NCI-H69 (cell line): ENCODE results near the gene CCN6.
"Not testable (repeated sequence)": the region's sequence is repeated elsewhere in the genome, so short reads cannot be mapped to it uniquely, and the experiment has no call there.

Source experiments
- DNase-seq: peaks from one replicate; lab custom pipeline; 2025; lab: John Stamatoyannopoulos, UW

Gene CCN6

GRCh38 chr6:112051251-112051740 is 2.6 kb upstream of the CCN6 start:
- DNase-seq = not testable (repeated sequence)

GRCh38 chr6:112054555-112055190 is 769 bp downstream of the CCN6 start:
- no peak for DNase-seq

DNA sequence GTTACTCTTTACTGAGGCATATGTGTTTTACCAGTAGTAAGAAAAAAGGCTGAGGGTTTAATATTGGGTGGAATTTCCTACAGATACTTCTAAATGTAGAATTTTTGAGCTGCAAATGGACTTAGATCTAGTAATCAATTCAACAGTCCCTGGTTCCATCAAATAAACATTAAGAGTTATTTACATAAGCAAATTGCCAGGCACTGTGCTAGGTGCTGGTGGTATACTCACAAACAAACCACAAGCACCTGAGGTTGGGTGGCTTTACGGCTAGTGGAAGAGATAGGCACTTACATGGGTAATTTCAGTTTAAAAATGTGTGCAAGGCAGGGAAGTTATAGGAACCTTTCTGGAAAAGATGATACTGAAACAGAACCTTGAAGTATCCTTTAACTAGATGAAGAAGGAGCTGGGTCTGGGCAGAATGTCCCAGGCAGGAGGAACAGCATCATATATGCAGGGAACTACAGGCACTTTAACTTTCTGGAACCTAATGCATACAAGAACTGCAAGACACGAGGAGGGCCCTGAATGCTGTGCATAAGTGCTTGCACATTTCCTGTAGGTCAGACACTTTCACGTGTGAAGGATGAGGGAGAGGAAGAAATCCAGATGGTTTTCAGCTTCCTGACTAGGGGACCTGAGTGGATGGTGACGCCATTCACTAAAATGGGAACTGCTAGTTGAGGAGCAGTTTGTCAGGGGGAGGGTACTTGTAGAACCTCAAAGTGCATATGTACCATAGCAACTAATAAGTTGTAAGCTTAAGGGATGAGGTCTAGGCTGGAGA is 4.5 kb downstream of the CCN6 start:
- DNase-seq = no peak

- DNase-seq = no peak
Observed at GRCh38 chr6:112061605-112062004, 7.7 kb downstream of the CCN6 start.

- DNase-seq = no peak
Observed at GRCh38 chr6:112062966-112063365, 9.1 kb downstream of the CCN6 start.

GRCh38 chr6:112065426-112065986 is 11.6 kb downstream of the CCN6 start:
- no peak for DNase-seq

GRCh38 chr6:112066606-112067005 is 12.7 kb downstream of the CCN6 start:
- DNase-seq = no peak

DNA sequence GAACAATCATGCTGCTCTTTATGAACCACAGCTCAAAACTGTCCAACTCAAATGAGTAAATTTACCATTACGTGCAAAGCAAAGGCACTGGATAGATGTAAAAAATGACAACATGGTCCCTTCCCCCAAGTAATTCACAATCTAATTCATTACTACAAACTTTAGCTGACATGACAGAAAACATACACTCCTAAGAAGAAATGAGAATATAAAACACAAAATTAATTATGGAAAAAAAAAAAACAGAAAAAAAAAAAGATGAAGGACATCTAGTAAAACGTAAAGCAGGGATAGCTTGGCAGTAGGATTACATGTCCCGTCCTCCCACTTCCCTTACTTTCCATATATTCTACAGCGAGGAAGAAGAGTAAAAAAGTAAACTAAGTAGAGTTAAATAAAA is 27.7 kb downstream of the CCN6 start:
- no peak for DNase-seq

GRCh38 chr6:112085286-112086065 is 31.6 kb downstream of the CCN6 start:
- DNase-seq = no peak

DNA sequence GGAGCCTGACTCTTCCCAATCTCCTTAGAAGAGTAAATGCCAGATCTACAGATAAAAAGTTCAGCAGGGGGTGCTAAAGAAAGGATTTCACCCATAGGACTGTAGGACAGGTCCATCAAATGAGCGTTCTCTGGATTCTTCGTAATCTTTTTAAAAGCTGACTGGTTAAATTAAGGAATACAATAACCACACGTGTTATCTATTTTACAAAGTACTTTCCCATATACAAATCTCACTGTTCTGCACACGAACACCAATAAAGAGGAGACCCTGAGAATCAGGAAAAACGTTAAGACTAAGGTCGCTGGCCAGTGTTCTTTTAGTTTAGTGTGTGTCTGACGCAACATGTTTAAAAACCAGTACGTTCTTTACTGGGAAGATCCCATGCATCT is 32.8 kb downstream of the CCN6 start:
- DNase-seq = peak; percentile 60

DNA sequence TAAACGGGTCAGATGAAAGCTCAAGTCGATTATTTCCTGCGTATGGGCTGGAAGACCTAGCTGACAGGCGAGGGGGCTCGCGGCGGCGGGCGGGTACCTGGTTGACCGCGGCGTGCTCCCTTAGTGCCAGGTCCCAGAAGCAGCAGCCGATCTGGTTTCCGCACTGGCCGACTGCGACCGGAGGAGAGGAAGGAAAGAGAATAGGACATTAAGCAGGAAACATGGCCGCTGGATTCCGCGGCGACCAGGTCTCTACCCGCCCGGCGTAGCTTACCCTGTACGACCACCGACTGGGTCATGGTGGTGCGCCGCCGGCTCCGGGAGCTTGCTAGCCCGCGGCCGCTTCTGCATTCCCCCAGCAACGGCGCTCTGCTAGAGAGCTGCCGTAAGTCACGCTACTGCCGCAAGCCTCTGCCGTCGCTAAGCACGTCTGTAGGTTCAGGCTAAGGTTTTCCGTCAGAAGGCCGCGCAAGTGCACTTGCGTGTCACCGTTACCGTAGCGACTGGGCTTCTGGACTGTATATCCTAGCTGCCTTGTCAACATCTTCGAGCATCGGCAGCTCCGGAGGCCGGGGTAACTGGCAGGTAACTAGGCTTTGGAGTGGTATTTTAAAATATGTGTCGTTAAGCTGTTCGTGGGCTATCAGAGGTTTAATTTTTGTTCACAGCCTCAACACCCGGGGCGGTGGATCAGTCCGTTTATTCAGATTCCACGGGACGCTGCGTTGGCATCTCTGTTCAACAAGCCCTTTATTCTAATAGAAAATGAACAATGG is 33.4 kb downstream of the CCN6 start, which contains the start of the genes FAM229B and TUBE1:
Gene FAM229B, plus strand, starts transcription at position 456 of the 776 bp plus-strand sequence. CDS start 11,693 bp downstream, outside the sequence.
Gene TUBE1, minus strand, starts transcription at position 347 of the 776 bp plus-strand sequence. Its CDS starts 48 bp downstream, at position 299.
- DNase-seq = peak; percentile 96

- DNase-seq = no peak
Observed at GRCh38 chr6:112087916-112088315, 34.0 kb downstream of the CCN6 start.

- no peak for DNase-seq
Observed at GRCh38 chr6:112096901-112097300, 43.0 kb downstream of the CCN6 start.

DNA sequence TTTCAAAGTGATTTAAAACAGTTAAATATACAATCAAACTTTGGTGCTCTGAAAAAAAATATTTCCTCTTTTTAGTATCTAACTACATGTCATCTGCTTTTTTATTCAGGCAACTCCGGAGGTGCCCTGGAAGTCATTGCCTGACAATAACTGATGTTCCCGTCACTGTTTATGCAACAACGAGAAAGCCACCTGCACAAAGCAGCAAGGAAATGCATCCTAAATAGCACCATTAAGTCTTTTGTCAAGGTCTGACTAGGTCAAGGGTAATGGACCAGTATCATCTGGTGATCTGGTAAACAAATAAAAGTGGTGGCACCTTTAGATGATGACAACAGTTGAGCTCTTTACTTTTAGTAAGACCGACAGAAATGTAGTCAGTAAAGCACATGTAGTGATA is 46.7 kb downstream of the CCN6 start:
- DNase-seq = no peak

DNA sequence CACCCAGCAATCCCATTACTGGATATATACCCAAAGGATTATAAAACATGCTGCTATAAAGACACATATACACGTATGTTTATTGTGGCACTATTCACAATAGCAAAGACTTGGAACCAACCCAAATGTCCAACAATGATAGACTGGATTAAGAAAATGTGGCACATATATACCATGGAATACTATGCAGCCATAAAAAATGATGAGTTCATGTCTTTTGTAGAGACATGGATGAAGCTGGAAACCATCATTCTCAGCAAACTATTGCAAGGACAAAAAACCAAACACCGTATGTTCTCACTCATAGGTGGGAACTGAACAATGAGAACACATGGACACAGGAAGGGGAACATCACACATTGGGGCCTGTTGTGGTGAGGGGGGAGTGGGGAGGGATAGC is 52.1 kb downstream of the CCN6 start:
- not testable (repeated sequence) for DNase-seq

DNA sequence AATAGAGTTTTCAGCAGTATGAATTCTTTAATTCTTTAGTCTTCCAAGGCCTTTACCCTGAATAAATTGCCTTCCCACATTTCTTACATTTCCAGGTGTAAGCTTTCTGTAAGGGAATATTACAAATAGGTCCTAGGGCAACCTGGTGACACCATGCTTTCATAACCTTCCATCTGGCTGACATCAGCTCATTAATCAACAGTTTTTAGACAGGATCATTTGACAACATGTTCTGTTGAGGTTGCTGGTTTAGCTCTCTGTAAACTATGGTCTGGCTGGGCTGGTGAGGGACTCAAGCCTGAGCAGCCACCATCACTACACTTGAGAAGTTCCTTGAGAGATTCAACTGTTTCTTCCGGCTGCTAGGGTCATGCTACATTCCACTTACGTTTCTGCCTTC is 52.7 kb downstream of the CCN6 start:
- DNase-seq = no peak

DNA sequence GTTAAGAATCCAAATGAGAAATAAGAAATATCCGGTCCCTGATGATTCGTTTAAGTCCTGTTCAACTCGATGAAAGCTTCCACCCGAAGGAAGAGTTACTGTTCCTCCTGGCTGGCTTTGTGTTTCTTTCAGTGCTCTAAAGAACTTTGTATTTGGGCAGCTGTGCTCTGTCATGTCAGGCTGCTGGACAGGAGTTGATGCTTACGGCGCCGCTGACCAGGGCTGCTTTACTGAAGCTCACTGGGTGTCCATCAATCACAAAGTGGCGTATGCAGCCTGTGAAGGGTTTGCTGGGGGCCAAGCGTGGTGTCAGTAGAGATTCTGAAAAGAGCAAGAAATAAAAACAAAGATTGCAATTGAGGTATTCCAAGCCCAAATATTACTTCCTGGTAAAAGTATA is 55.4 kb downstream of the CCN6 start:
- no peak for DNase-seq

- DNase-seq = no peak
Observed at GRCh38 chr6:112113431-112113830, 59.5 kb downstream of the CCN6 start.

- no peak for DNase-seq
Observed at GRCh38 chr6:112113918-112114317, 60.0 kb downstream of the CCN6 start.

DNA sequence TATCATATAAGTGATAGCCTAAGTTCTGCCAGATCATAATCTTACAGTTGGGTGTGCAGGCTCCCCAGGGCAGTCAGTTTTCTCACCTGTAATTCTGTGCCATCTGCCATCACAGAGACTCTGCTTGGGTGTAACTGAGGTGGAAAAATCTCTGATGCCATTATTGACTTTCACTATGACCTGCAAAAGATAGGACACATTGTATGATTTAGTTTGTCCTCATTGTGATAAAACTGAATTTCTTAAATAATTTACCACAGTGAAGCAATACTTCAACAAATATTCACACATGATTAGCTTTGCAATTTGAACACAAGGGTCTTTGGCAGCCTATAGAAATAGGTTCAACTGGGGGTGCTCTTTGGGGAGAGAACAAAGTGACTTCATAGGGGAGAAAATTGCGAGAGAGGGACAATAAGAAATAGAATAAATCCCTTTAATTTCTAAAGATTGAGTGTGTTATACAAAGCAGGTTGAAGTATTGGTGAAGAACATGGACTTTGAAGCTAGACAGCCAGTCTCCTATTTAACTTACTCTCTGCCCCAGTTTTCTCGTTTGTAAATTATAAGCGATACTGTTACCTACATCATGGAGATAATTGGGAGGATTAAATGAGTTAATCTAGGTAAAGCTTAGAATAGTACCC is 60.8 kb downstream of the CCN6 start:
- DNase-seq = peak; percentile 7

- DNase-seq = no peak
Observed at GRCh38 chr6:112116221-112116620, 62.3 kb downstream of the CCN6 start.
